Eye (tissue), 1 donor: ENCODE measurements around the gene ZBTB45.

Experiments
- DNase-seq: peaks from one replicate; pipeline ENCODE4 v3.0.0-alpha.2; 2015

Gene ZBTB45

DNA sequence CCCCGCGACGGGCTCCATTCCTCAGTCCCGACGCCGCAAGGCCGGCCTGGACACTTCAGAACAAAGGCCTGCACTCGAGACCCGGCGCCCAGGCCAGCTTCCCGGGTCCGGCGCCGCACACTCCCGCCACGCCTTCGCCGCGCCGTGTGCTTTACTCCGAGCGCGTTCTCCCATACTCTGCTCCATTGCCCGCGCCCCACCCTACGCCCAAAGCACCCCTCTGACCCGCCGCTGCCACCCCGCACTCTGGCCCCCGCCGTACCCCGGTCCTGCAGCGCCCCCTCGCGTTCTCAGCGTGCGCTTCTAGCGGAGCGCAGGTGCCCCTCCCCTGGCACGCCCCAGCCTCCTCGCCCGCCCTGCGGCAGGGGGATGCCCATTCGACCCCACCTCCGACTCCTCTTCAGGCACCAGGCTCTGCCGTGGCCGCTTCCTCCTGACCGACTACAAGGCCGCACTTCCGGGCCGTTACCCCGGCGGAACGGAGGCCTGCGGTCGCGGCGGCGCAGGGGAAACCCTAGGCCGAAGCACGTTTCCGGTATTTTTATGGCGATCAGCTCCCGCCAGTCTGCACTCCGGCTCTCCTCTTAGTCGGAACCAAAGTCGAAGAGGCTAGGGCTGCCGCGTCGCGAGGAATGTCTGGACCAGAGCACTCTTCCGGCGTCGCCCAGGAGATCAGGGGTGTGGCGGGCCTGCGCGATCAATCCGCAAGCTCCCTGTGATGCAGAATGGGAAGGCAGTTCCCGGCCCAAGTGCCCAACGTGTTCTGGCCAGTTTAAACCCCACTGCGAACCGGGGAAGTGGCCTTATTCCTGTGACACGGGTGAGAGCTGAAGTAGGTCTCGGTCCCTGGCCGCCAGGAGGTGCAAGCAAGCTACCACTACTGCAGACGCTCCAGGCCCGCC, at the start of gene ZBTB45:
ZBTB45 (minus strand) TSS at position 456 of the 902 bp plus-strand sequence. CDS start 2,137 bp downstream, outside the sequence.
- DNase-seq, result peak; percentile 97

DNA sequence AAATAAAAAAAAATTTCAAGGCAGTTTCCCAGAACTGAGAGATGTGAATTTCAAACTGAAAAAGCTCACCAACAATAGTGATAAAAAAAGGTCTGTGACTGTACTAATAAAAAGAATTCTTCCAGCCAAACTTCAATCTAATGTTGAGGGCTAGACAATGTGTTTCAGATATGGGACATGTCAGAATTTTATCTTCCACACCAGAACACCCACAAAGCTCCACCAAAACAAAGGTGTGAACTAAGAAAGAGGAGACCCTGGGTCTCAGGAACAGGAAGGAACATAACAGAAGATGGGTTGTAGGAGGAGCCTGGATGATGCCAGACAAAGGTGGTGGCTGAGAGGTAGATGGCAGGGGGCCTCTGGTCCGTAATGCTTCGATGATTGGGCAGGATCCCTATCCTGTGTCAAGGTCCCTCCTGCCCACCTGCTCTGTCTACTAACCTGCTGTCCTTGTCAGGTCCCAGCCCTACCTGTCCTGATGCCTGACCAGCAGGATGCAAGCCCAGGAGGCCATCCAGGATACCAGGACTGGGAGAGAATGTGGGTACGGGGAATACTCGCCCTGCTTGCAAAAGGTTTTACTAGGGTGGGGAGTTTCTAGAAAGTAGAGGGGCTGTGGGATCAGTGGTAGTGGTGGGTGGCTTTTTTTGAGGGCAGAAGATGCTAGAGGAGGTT, 49.0 kb upstream of the ZBTB45 start:
- no peak for DNase-seq

DNA sequence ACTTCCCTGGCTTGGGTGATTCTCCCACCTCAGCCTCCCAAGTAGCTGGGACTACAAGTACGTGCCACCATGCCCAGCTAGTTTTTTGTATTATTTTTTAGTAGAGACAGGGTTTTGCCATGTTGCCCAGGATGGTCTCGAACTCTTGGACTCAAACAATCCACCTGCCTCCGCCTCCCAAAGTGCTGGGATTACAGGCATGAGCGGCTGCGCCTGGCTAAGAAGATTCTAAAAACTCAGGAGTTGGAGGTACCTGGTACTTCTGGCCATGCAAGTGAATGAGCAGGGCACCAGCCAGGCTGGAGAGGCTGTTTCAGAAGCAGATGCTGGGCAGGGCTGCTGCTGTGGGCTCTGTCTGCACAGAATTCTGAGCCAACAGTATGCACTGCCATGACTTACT, 47.4 kb upstream of the ZBTB45 start:
- DNase-seq, result no peak

DNA sequence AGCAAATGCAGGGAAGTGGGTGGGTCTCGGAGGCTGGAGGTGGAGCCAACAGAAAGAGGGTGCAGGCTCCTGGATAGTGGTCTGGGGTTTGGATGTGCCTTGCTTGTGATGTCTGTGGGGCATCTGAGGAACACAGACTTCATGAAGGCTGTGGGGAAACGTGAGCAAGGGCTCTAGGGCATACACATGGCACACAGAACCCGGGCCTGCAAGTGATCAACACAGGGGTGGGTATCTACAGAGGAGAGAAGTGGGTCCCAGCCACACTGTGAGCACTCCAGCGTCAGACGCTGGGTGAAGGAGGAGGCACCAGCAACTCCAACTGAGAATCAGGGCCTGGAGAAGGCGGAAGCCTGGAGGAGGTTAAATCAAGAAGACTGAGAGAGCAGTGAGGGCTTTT, 44.2 kb upstream of the ZBTB45 start:
- no peak for DNase-seq

DNA sequence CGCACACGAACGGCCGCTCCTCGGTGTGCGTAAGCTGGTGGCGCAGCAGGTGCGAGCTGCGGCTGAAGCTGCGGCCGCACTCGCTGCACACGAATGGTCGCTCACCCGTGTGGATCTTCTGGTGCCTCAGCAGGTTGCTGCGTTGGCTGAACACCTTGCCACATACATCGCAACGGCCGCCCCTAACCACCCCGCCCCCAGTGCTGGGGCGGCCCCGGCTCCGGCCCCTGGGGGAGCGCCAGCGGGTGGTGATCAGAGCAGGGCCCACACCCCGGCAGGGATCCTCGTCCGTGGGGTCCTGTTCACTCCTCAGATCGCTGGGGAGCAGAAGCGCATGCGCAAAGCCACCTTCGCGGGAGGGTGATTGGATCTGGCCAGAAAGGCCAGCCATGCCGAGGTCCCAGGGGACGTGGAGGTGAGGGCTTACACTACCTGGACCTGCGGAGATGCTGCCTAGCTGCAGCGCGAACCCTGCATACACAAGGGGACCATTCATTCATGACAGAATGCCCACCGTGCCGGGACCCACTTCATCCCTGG, 43.5 kb upstream of the ZBTB45 start:
- peak; percentile 71 for DNase-seq

DNA sequence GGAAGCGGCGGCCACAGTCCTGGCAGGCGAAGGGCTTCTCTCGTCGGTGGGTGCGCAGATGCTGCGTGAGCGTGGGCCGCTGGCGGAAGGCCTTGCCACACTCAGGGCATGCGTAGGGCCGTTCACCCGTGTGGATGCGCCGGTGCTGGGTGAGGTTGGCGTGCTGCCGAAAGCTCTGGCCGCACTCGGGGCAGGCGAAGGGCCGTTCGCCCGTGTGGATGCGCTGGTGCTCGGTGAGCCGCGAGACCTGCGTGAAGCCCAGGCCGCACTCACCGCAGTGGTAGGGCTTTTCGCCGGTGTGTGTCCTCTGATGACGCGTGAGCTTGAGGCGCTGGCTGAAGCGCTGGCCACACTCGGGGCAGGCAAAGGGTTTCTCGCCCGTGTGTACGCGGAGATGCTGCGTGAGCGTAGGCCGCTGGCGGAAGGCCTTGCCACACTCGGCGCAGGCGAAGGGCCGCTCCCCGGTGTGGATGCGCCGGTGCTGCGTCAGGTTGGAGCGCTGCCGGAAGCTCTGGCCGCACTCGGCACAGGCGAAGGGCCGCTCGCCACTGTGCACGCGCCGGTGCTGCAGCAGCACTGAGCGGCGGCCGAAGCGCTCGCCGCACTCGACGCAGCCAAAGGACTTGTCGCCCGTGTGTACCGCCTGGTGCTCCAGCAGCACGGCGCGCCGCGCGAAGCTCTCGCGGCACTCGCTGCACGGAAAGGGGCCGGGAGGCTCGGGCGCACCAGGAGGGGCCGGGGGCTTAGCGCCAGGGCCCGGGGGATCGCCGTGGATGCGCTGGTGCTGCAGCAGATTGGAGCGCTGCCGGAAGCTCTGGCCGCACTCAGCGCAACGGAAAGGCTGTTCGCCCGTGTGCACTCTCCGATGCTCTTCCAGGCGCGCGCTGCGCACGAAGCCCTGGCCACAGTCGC, 42.8 kb upstream of the ZBTB45 start:
- peak; percentile 75 for DNase-seq

DNA sequence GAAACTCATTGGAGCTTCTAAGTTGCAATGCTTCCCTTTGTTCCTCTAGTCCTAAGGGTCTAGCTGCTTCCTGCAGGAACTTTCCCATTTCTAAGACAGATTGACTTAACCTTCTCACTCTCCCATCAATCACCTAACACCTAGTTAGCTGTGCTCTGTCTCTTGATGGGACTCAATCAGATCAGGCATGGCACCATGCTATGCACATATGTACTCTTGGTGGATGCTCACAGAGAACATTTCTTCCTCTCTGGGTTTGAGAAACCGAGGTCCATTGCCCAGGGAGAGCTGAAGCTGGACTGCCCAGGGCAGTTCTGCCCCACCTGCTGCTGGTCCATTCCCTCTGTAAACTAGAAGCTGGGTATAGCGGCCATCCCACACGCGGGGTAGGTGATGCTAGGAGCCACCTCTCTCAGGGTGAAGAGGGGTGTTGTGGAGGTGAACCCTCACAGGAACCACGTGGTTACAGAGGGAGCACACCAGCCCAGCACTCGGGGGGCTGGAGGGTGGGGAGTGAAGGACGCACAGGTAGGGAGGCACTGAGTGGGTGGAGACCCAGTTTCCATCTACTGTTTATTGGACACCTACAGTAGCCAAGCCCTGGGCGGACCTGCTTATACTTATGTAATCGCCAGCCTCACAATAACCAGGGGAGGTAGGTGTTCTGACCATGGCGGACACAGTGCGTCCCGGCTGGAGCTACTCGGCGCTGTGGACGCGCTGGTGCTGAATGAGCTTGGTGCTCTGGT, 41.9 kb upstream of the ZBTB45 start:
- DNase-seq, result no peak

DNA sequence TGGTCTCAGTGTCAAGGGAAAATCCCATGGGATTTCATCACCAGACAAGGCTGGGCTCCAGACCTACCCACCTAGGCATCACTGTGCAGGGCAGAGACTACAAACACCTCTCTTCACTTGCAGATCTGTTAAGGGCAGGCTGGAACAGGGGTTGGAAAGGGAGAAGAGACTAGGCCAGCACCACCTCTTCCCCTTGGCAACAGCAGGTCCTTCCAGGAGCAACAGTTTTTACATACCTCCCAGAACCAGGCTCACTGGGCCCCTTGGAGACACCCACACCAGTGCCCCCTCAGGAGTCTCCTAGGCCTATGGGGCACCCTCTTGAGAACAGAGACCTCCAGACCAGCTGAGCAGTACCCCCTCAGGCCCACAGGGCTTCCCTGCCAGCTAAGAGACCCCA, 41.3 kb upstream of the ZBTB45 start:
- DNase-seq, result no peak

DNA sequence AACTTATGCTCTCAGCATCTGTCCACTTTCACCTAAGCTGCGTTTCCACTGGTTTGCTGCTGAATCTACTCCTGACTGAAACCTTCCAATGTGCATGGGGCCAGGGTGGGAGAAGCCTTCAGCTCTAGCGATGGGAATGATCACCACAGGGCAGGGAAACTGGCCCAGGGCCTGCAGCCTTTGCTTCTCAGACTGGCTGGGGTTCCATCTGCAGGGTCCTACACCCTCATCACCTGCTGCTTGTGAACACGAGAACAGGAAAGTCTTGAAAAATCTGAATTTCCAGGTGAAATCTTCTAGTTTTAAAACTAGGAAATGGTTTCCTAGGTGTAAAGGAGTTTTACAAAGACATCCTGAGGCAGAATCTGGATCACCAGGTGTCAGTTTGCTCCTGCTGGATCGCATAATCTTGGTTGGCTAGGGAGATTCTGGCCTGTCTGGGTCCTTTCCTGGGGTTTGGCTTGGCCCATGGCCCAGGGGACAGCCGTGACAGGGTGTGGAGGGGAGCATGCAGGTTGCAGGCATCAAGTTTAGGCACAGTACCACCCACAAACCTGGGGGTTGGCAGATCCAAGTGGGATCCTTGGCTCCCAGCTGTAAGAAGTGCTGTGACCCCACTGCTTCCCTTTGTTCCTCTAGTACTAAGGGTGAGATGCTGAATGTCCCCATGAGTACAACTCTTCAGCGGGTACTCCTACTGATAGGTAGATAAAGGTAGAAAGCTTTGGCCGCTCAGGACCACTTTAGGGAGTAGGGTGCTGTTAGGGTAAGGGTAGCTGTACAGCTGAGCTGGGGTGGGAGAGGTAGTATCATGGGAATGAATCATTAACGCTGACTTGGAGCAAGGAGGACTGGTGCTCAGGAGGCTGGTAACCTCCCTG, 40.6 kb upstream of the ZBTB45 start:
- no peak for DNase-seq

DNA sequence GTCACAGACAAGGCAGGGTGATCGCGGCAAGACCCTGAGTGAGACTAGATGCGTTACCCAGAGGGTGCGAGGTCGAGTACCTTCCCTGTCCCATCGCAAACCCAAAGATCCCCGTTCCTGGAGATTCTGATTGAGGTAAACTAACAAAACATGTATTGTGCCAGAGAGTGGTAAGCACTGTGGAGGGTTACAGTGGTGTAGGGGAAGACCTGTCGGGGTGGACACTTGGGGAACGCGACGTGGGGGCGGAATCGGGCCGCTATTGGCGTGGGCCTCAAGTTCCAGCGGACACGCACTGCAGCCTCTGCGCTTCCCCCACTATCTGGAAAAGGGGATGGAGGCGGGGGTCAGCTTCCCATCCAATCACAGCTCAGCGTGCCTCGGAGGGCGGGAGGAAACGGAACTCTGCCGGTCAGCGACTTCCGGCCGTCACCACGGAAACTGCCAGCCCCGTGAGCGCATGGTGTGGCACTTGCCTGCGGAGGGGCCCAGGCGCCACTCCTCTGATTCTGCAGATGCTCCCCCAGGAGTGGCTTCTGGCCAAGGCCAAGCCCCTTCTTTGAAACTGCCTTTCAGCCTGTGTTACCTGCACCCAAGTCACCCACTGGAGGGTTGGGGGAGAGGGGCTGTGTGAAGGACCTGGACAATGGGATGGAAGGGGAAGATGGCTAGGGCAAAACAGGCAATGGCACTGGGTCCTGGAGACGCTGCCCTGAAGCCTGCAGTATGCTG, 39.8 kb upstream of the ZBTB45 start:
- peak; percentile 96 for DNase-seq

DNA sequence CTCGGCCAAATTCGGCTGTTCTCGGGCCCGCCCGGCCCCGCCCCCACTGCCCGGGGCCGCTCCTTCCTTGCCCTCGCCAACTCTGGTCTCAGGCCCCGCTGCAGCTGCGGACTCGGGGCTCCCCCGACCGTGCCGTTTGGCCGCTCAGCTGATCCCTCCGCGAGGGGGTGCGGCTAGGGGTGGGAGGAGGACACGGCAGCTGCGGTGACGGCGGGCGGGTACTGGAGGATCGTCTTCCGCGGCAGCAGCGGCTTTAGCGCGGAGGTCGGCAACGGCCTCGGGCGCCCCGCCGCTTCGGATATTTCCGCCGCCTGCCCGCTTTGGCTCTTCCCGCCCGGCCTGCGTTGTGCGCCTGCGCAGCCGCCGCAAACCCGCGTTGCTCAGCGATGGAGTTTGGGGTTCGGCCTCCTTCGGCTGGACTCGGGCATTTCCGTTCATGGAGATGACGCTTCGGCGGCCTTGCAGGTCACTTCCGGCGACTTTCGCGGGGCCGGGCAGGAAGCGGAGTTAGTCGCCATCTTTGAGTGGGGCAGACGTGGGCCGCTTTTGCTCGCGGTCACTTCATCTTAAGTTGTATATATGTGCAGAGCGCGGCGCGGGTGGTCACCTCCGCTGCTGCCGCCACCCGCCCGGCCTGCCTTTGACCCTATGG, 39.1 kb upstream of the ZBTB45 start:
- peak; percentile 100 for DNase-seq

DNA sequence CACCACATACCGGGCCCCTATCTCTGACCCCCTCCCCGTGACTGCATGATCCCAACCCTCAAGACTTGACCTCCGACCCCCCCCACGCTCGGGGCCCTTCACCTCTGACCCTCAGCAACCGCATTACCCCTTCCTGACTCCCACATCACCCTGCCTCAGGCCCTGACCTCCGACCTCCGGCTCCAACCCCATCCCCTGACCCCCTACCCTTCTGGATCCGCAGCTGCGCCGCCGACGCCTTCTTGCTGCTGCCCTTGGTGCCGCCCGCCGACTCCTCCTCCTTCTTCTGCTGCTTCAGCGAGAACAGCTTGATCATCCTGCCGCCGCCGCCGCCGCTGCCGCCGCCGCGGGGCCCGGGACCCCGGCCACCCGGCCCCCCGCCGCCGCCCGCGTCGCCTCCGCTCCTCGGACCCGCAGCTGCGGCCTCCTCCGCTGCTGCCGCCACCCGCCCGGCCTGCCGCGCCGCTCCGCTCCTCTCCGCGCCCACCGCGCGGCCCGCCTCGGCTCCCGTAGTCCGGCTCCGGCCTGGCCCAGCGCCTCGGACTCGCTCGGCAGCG, 38.5 kb upstream of the ZBTB45 start, which contains the start of gene UBE2M:
UBE2M (minus strand) TSS at position 546 of the 557 bp plus-strand sequence; CDS start at position 316, 230 bp downstream.
- DNase-seq, result peak; percentile 60

DNA sequence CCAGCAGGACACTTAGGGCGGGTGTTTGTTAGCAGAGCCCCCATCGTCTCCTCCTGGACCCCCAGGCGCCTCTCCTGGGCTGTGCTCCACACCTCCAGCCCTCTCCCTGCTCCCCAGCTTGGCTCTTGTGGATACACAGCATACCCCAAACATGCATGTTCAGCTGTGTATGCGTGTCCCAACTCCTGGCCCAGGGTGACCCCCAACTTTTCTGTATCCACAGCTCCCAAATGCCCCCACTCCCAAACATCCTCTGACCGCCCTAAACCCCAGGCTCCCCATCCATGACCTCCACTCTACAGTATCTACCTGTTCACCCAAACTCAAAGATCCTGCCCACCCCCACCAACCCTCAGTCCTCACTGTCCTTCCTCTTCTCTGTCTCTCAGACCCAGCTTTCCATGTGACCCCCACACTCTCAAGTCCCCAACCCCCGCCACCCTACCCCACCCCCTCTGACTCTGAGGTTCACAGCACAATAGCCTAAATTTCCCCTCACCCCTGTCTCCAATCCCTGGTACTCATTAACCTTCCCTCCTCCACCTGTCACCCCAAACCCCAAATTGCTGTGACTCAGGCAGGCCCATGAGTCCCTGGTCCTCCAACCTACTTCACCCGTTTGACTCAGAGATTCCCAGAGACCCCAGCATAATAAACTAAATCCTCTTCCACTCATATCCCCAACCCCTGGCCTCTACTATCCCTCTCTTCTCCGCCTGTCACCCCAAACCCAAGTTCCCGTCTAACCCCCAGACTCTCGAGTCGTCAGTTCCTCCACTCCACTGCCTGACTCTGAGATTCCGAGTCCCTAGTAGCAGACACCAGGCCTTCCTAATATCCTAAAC, 37.8 kb upstream of the ZBTB45 start:
- DNase-seq, result no peak

DNA sequence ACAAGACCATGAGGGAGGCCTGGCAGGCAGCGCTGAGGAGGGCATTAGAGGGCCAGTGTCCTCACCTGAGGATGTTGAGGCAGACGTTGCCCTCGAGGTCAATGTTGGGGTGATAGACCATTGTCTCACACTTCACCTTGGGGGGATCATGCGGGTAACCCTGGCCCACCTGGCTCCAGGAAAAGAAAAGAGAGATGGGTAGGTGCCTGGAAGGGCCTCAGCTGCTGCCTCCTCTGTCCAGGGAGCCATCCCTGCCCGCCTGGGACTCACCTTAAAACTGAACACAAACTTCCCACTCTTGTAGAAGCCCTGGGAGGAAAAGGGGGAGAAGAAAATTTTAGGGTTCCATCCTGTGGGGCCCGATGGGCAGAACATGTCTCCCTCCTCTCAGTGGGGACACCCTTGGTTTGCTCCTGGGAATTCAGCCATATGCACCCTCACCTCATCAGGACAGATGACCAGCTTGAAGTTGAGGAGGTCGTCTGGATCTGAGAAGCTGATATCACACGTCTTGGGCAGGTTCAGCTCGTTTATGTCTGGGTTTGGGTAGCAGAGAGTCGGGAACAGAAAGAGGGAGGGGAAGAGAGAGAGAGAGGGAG, 37.1 kb upstream of the ZBTB45 start:
- DNase-seq, result no peak

DNA sequence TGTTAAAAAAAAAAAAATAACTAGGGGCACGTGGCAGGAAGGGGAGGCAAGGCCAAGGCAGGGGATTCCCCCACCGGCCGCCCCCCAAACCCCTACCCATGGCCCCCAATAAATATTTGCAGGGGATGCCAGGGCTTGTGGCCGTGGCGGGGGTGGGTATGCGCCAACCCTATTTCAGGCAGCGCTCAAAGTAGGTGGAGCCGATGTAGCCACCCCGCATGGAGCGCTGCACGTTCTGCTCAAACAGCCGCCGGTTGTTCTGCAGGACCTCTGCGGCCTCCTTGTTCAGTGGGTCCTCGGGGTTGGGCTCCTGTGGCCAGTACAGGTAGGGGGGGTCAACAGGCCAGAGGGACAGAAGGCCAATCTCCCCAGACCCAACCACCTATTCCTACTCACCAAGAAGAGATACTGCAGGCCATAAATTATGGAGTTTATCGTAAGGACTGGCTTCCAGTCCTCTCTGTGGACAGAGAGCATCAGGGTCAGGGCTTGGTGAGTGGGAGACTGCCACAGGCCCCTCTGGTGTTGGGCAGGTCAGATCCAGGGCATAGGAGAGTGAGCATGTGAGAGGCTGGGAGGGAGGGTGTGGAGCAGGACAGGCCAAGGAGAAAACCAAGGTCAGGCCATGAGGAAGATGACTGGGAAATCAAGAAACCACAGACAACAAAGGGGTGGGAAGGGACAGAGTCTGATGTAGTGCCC, 36.5 kb upstream of the ZBTB45 start:
- no peak for DNase-seq

DNA sequence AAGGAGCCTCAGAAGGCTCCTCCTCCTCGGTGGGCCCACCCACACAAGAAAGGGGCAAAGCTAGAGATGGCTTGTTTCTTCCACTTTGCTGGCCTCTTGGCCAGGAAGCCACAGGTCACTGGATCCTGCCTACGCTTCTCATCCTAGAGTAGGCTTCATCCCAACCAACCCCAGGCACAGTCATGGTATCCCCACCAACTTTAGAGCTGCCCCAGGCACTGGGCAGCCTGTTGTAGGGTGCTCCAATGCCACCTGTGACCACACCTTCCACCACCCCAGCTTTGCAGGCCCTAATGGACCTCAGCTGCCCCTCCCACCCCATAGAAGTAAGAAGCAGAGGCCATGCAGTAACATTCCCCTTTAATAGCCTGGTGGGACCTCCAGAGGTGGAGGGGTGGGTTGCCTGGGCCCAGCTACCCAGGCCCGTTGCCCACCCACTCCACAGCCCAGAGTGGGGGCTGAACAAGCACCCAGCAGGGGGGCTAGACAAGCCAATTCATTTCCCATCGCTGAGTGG, 35.8 kb upstream of the ZBTB45 start:
- DNase-seq, result no peak
